ENCODE measurements around the gene RBMS3. TPM values are rescaled to one million over a fixed set of nuclear protein-coding genes. Genes with fewer than 3 reads are reported as not detected.

Gene RBMS3
- total RNA-seq, 1 donor from 2014 or later = 13.2 TPM

GRCh38 chr3:29587340-29587739 is 306.5 kb downstream of the RBMS3 start:
- no peak for TF ChIP-seq CTCF (conservative IDR thresholded peaks at IDR 0.05; ENCODE audit: low read depth, low read length)
- no peak for DNase-seq (ENCODE audit: low read depth)

GRCh38 chr3:29590012-29590411 is 309.1 kb downstream of the RBMS3 start:
- TF ChIP-seq CTCF (conservative IDR thresholded peaks at IDR 0.05; ENCODE audit: low read depth, low read length) = no peak
- DNase-seq (ENCODE audit: low read depth) = no peak
- no peak overlapping the region for H3K4me3 ChIP-seq (ENCODE audit: low read depth, low read length)

More at GRCh38 chr3:29587340-29587739, 306.5 kb downstream of the RBMS3 start:
- H3K4me3 ChIP-seq (ENCODE audit: low read depth, low read length) = no peak overlapping the region

- no peak for DNase-seq (ENCODE audit: low read depth)
- H3K4me3 ChIP-seq (ENCODE audit: low read depth, low read length) = no peak overlapping the region
- no peak for TF ChIP-seq CTCF (conservative IDR thresholded peaks at IDR 0.05; ENCODE audit: low read depth, low read length)
Measured at GRCh38 chr3:29590461-29590860, 309.6 kb downstream of the RBMS3 start.

GRCh38 chr3:29591579-29591978 is 310.7 kb downstream of the RBMS3 start:
- no peak for DNase-seq (ENCODE audit: low read depth)

GRCh38 chr3:29593802-29594201 is 312.9 kb downstream of the RBMS3 start:
- H3K4me3 ChIP-seq (ENCODE audit: low read depth, low read length) = no peak overlapping the region
- DNase-seq (ENCODE audit: low read depth) = no peak
- no peak for TF ChIP-seq CTCF (conservative IDR thresholded peaks at IDR 0.05; ENCODE audit: low read depth, low read length)

More at GRCh38 chr3:29591579-29591978, 310.7 kb downstream of the RBMS3 start:
- H3K4me3 ChIP-seq (ENCODE audit: low read depth, low read length) = no peak overlapping the region
- TF ChIP-seq CTCF (conservative IDR thresholded peaks at IDR 0.05; ENCODE audit: low read depth, low read length) = no peak

- no peak for DNase-seq (ENCODE audit: low read depth)
- no peak for TF ChIP-seq CTCF (conservative IDR thresholded peaks at IDR 0.05; ENCODE audit: low read depth, low read length)
- no peak overlapping the region for H3K4me3 ChIP-seq (ENCODE audit: low read depth, low read length)
Measured at GRCh38 chr3:29594261-29594660, 313.4 kb downstream of the RBMS3 start.

- no peak for TF ChIP-seq CTCF (conservative IDR thresholded peaks at IDR 0.05; ENCODE audit: low read depth, low read length)
- no peak for DNase-seq (ENCODE audit: low read depth)
- H3K4me3 ChIP-seq (ENCODE audit: low read depth, low read length) = no peak overlapping the region
Measured at GRCh38 chr3:29597376-29598008, 316.6 kb downstream of the RBMS3 start.

Data from epithelial cell of proximal tubule (primary cell).